ENCODE results near the gene ATXN3. TPM values are rescaled to one million over a fixed set of nuclear protein-coding genes. Genes with fewer than 3 reads are reported as not detected.

Gene ATXN3
- total and polyA plus RNA-seq, 2 of the 13 experiments (the other 11 are each of a cell fraction or from before 2014, with no cell fraction given) = 14.9 to 17.3 TPM

GRCh38 chr14:92108345-92109254 lies 2.2 kb upstream of the ATXN3 start:
- H3K4me2 ChIP-seq (ENCODE audit: low read depth, low read length) = peak overlapping the region; percentile 77
- peaks cover 22% of the 10 kb centered on the region for H3K79me2 ChIP-seq (ENCODE audit: insufficient read depth, low read length)
- peak overlapping the region; percentile 80 for H2AFZ ChIP-seq (ENCODE audit: low read length)
- WGBS (ENCODE audit: low lambda C conversion rate) = 10% methylated on average over 11 of the region's 11 CpGs
- H3K9ac ChIP-seq (ENCODE audit: insufficient read depth, low read depth, low read length) = peak overlapping the region; percentile 42
- H3K4me1 ChIP-seq (ENCODE audit: insufficient read depth, low read length) = peaks cover 46% of the 10 kb centered on the region
- intact Hi-C loops (cut with micrococcal nuclease; ENCODE audit: unreplicated experiment) (loop anchor here (5.0 kb wide), 1 partner anchor 1046 kb away; the partner anchor contains the start of gene RPS6KA5), in situ Hi-C loops (cut with HindIII; ENCODE audit: extremely low pct_ligation_motif_present, low pct_unique_long_range_greater_than_20kb) (loop anchor here (5.0 kb wide), 1 partner anchor 66 kb away; the partner anchor contains the start of gene TRIP11)
- H3K4me3 ChIP-seq (replicated peaks in 1 of 3; ENCODE audit: insufficient read depth in 1 of 3, low read depth in 2 of 3, low read length in 3 of 3) = peak overlapping the region; percentile 39 to 41 (median 41)
- H3K27me3 ChIP-seq (ENCODE audit: control insufficient read depth in 1 of 2, insufficient read depth in 2 of 2, low read length in 2 of 2) = no peaks in the 10 kb centered on the region; a peak in 1 of 5 replicates
- FAIRE-seq (peak; percentile 55), DNase-seq (ENCODE audit: low spot score) (peak; percentile 73), ATAC-seq (peak; percentile 78)
- CTCF ChIA-PET (ENCODE audit: low intra/inter-chr PET ratio, low total read pairs) = no interaction called here
- peak overlapping the region; percentile 75 for H3K27ac ChIP-seq (ENCODE audit: extremely low read length, insufficient read depth, low read length)
- H3K9me3 ChIP-seq (ENCODE audit: low read length) = no peaks in the 10 kb centered on the region
- no peaks in the 10 kb centered on the region for H3K36me3 ChIP-seq (replicated peaks in 1 of 2; ENCODE audit: control insufficient read depth in 1 of 2, insufficient read depth in 2 of 2, low read length in 2 of 2)
- POLR2A ChIA-PET = interaction anchor here (2.0 to 4.3 kb wide), 3 partner anchors 10 to 68 kb away, joined by 8 to 93 read pairs (median 28); partner anchors contain the start of genes CPSF2, NDUFB1 and TRIP11
- no peaks in the 10 kb centered on the region for H4K20me1 ChIP-seq (ENCODE audit: insufficient read depth, low read length)
- BruUV-seq (replicated peaks) = no TSS peak
- TF ChIP-seq HCFC1 (IDR thresholded peaks at IDR 0.05; ENCODE audit: low read depth, low read length) = no peak
- no peak for TF ChIP-seq PRDM10 (CRISPR knock-in tag; IDR thresholded peaks at IDR 0.05; ENCODE audit: low read depth)
- TF ChIP-seq, protein P1, sequence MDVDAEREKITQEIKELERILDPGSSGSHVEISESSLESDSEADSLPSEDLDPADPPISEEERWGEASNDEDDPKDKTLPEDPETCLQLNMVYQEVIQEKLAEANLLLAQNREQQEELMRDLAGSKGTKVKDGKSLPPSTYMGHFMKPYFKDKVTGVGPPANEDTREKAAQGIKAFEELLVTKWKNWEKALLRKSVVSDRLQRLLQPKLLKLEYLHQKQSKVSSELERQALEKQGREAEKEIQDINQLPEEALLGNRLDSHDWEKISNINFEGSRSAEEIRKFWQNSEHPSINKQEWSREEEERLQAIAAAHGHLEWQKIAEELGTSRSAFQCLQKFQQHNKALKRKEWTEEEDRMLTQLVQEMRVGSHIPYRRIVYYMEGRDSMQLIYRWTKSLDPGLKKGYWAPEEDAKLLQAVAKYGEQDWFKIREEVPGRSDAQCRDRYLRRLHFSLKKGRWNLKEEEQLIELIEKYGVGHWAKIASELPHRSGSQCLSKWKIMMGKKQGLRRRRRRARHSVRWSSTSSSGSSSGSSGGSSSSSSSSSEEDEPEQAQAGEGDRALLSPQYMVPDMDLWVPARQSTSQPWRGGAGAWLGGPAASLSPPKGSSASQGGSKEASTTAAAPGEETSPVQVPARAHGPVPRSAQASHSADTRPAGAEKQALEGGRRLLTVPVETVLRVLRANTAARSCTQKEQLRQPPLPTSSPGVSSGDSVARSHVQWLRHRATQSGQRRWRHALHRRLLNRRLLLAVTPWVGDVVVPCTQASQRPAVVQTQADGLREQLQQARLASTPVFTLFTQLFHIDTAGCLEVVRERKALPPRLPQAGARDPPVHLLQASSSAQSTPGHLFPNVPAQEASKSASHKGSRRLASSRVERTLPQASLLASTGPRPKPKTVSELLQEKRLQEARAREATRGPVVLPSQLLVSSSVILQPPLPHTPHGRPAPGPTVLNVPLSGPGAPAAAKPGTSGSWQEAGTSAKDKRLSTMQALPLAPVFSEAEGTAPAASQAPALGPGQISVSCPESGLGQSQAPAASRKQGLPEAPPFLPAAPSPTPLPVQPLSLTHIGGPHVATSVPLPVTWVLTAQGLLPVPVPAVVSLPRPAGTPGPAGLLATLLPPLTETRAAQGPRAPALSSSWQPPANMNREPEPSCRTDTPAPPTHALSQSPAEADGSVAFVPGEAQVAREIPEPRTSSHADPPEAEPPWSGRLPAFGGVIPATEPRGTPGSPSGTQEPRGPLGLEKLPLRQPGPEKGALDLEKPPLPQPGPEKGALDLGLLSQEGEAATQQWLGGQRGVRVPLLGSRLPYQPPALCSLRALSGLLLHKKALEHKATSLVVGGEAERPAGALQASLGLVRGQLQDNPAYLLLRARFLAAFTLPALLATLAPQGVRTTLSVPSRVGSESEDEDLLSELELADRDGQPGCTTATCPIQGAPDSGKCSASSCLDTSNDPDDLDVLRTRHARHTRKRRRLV (CRISPR knock-in tag; IDR thresholded peaks at IDR 0.05) = peak; percentile 96
- TF ChIP-seq SP2 (CRISPR knock-in tag; IDR thresholded peaks at IDR 0.05) = 0 out of 2 replicates have a peak, but pooled peaks have one; percentile 43
- no peak for TF ChIP-seq LCORL (IDR thresholded peaks at IDR 0.05)
- 0 out of 2 replicates have a peak, but pooled peaks have one; percentile 25 for TF ChIP-seq LCORL (CRISPR knock-in tag; IDR thresholded peaks at IDR 0.05)
- TF ChIP-seq ZNF292 (CRISPR knock-in tag; IDR thresholded peaks at IDR 0.05; ENCODE audit: borderline replicate concordance, low read depth) = no peak
- TF ChIP-seq, protein P2, sequence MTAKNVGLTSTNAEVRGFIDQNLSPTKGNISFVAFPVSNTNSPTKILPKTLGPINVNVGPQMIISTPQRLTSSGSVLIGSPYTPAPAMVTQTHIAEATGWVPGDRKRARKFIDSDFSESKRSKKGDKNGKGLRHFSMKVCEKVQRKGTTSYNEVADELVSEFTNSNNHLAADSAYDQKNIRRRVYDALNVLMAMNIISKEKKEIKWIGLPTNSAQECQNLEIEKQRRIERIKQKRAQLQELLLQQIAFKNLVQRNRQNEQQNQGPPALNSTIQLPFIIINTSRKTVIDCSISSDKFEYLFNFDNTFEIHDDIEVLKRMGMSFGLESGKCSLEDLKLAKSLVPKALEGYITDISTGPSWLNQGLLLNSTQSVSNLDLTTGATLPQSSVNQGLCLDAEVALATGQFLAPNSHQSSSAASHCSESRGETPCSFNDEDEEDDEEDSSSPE (CRISPR knock-in tag; IDR thresholded peaks at IDR 0.05) = no peak
- no peak for TF ChIP-seq ZFP82 (CRISPR knock-in tag; IDR thresholded peaks at IDR 0.05; ENCODE audit: borderline replicate concordance)
- no peak for TF ChIP-seq ZNF619 (CRISPR knock-in tag; IDR thresholded peaks at IDR 0.05)

All from HepG2 (cell line).